ENCODE data around the gene CLEC4C. TPM values are rescaled to one million over a fixed set of nuclear protein-coding genes. Genes with fewer than 3 reads are reported as not detected.

CLEC4C gene
- total RNA-seq, 3 donors from 2014 or later (not counting 1 experiment from before 2014, with no cell fraction given), result 0.54 TPM; not detected in 2

DNA sequence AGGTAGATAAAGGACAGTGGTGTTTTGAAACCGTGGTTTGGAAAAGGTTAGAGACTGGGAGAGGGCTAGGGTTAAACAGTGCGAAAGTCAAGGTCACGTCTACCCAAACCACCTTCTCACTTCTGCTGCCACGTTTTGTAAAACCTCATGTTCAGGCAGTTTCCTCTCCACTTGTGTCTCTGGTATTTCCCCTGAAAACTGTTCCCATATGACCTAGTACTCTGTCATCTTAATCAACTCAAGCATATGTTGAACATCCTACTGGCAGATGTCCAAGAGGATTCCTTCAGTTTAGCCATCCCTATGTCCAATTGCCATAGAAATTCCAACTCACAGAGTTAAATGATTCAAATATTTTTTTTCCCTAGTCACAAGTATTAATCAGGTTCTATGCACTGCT is 17.4 kb downstream of the CLEC4C start:
- H3K36me3 ChIP-seq (ENCODE audit: control insufficient read depth, insufficient read depth, low read length), result no peaks in the 10 kb centered on the region
- H3K4me1 Mint-ChIP-seq, result no peaks in the 10 kb centered on the region
- H3K4me3 Mint-ChIP-seq, result no peak overlapping the region
- H3K36me3 Mint-ChIP-seq, result no peaks in the 10 kb centered on the region
- ATAC-seq, result no peak
- H3K9me3 Mint-ChIP-seq, result no peaks in the 10 kb centered on the region
- H3K27ac ChIP-seq (ENCODE audit: low read length), result no peak overlapping the region
- H3K4me3 ChIP-seq (ENCODE audit: low read length), result no peak overlapping the region
- TF ChIP-seq, protein P1, sequence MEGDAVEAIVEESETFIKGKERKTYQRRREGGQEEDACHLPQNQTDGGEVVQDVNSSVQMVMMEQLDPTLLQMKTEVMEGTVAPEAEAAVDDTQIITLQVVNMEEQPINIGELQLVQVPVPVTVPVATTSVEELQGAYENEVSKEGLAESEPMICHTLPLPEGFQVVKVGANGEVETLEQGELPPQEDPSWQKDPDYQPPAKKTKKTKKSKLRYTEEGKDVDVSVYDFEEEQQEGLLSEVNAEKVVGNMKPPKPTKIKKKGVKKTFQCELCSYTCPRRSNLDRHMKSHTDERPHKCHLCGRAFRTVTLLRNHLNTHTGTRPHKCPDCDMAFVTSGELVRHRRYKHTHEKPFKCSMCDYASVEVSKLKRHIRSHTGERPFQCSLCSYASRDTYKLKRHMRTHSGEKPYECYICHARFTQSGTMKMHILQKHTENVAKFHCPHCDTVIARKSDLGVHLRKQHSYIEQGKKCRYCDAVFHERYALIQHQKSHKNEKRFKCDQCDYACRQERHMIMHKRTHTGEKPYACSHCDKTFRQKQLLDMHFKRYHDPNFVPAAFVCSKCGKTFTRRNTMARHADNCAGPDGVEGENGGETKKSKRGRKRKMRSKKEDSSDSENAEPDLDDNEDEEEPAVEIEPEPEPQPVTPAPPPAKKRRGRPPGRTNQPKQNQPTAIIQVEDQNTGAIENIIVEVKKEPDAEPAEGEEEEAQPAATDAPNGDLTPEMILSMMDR (IDR thresholded peaks at IDR 0.05), result no peak
- DNase-seq, result no peak
- H3K27me3 Mint-ChIP-seq (ENCODE audit: low read depth in 2 of 2), result peaks cover 3 to 7% of the 10 kb centered on the region in 2 donors
- no peaks in the 10 kb centered on the region for H3K27me3 ChIP-seq (ENCODE audit: control insufficient read depth, insufficient read depth, low read length)
- no peaks in the 10 kb centered on the region for H3K9me3 ChIP-seq (ENCODE audit: control insufficient read depth, insufficient read depth, low read length)
- intact Hi-C loops (cut with micrococcal nuclease), result no loop called here
- H3K4me1 ChIP-seq (ENCODE audit: control insufficient read depth, insufficient read depth, low read length), result no peaks in the 10 kb centered on the region
- H3K27ac Mint-ChIP-seq, result no peak overlapping the region
- WGBS (ENCODE audit: insufficient coverage), result 15% methylated on average over 3 of the region's 4 CpGs

DNA sequence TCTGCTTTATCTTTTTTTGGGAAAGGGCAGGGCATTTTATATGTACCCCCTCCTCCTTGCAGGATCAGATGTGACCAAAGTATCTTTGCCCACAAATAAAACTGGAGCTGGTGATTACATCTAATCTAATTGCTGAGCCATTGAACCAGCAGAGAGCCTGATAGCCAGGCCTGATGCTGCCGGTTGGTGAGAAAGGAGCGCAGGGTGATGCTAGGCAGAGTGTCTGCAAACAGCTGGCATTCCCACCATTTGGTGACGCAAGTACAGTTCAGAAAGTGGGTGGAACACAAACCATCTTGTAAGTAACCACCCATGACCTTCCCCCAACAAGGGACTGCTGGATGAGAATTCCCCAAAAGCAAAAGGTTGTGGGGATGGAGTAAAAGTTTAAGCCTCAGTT is 23.2 kb downstream of the CLEC4C start:
- H3K27ac Mint-ChIP-seq, result no peak overlapping the region
- Histone ChIP-seq H3K9me3 (ENCODE audit: control insufficient read depth, insufficient read depth, low read length) (no peaks in the 10 kb centered on the region), H3K27me3 (ENCODE audit: control insufficient read depth, insufficient read depth, low read length) (no peaks in the 10 kb centered on the region), H3K36me3 (ENCODE audit: control insufficient read depth, insufficient read depth, low read length) (no peaks in the 10 kb centered on the region), H3K27ac (ENCODE audit: low read length) (no peak overlapping the region), H3K4me3 (ENCODE audit: low read length) (no peak overlapping the region), H3K4me1 (ENCODE audit: control insufficient read depth, insufficient read depth, low read length) (no peaks in the 10 kb centered on the region)
- ATAC-seq (no peak), DNase-seq (no peak)
- no peaks in the 10 kb centered on the region for H3K9me3 Mint-ChIP-seq
- 98% methylated on average over 3 of the region's 3 CpGs for WGBS (ENCODE audit: insufficient coverage)
- TF ChIP-seq, protein P1 (IDR thresholded peaks at IDR 0.05), result no peak
- no peak overlapping the region for H3K4me3 Mint-ChIP-seq
- intact Hi-C loops (cut with micrococcal nuclease), result no loop called here
- peaks cover under 1 to 3% of the 10 kb centered on the region in 2 donors for H3K27me3 Mint-ChIP-seq (ENCODE audit: low read depth in 2 of 2)
- no peaks in the 10 kb centered on the region for H3K4me1 Mint-ChIP-seq
- no peaks in the 10 kb centered on the region for H3K36me3 Mint-ChIP-seq

DNA sequence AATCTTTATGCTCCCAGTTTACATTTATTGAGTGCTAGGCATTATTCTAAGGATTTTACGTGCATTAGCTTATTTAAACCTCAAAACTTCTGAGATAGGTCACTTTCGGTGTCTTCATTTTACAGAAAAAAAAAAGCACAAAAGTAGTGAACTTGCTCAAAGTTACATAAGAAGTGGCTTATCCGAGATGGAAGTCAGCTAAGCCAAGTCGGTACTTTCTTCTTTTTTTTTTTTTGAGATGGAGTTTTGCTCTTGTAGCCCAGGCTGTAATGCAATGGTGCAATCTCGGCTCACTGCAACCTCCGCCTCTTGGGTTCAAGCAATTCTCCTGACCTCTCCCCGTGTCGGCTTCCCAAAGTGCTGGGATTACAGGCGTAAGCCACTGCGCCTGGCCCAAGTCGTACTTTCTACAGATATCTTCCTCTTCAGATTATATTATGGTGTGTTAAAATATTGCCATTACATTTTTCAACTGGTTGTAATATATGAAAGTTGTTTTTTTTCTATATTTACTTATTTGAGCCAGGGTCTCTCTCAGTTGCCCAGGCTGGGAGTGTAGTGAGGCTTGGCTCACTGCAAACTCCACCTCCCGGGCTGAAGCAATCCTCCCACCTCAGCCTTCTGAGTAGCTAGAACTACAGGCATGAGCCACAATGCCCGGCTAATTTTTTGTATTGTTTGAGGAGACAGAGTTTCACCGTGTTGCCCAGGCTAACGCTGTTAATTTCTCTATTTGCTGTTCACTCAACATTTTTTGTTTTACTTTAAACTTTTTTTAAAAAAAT is 27.0 kb downstream of the CLEC4C start:
- no peaks in the 10 kb centered on the region for H3K27me3 ChIP-seq (ENCODE audit: control insufficient read depth, insufficient read depth, low read length)
- TF ChIP-seq, protein P1 (IDR thresholded peaks at IDR 0.05), result no peak
- DNase-seq, result no peak
- H3K27me3 Mint-ChIP-seq (ENCODE audit: low read depth in 2 of 2), result peaks cover 0 to 25% of the 10 kb centered on the region in 2 donors
- H3K9me3 Mint-ChIP-seq, result no peaks in the 10 kb centered on the region
- no peak for ATAC-seq
- no peak overlapping the region for H3K27ac Mint-ChIP-seq
- no peaks in the 10 kb centered on the region for H3K9me3 ChIP-seq (ENCODE audit: control insufficient read depth, insufficient read depth, low read length)
- H3K36me3 Mint-ChIP-seq, result no peaks in the 10 kb centered on the region
- 79% methylated on average over 11 of the region's 15 CpGs for WGBS (ENCODE audit: insufficient coverage)
- H3K4me3 ChIP-seq (ENCODE audit: low read length), result no peak overlapping the region
- intact Hi-C loops (cut with micrococcal nuclease), result no loop called here
- no peaks in the 10 kb centered on the region for H3K4me1 ChIP-seq (ENCODE audit: control insufficient read depth, insufficient read depth, low read length)
- no peak overlapping the region for H3K4me3 Mint-ChIP-seq
- no peaks in the 10 kb centered on the region for H3K36me3 ChIP-seq (ENCODE audit: control insufficient read depth, insufficient read depth, low read length)
- no peaks in the 10 kb centered on the region for H3K4me1 Mint-ChIP-seq
- H3K27ac ChIP-seq (ENCODE audit: low read length), result no peak overlapping the region

Data from natural killer cell (primary cell).